ENCODE measurements around the gene FAHD2A. TPM values are rescaled to one million over a fixed set of nuclear protein-coding genes. Genes with fewer than 3 reads are reported as not detected.

Gene FAHD2A
- total and polyA plus RNA-seq, 2 of the 8 experiments (the other 6 are each of a cell fraction or from before 2014, with no cell fraction given), result 24.2 to 26.7 TPM

DNA sequence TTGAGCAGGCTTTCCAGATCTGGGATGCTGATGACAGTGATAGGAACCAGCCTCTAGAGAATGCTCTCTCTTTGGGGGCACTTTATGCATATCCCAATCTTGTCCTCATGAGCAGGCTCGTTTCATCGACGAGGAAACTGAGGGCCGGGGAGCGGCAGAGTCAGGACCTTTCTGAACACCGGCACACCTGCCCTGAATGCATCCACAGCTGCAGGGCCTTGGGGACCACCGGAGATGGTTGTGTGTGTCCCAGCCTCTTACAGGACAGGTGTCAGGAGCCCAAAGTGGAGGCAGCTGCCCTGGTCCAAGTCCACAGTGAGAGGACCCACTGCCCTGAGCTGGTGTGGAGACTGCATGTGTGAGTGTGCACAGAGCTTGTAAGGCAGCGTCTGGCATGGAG lies 47.6 kb upstream of the FAHD2A start:
- Histone ChIP-seq H3K4me3 (ENCODE audit: extremely low read depth in 1 of 4, insufficient read depth in 2 of 4, low read depth in 3 of 4, low read length in 4 of 4) (no peak overlapping the region), H2AFZ (ENCODE audit: low read length) (no peak overlapping the region), H4K8ac (ENCODE audit: extremely low read depth, insufficient read depth, low read length) (no peak overlapping the region), H3K27ac (ENCODE audit: low read depth, low read length) (no peak overlapping the region), H3K18ac (ENCODE audit: extremely low read depth, low read length) (no peak overlapping the region), H2BK20ac (ENCODE audit: low read length) (no peak overlapping the region), H2BK15ac (ENCODE audit: low read length) (no peak overlapping the region), H3K23ac (ENCODE audit: insufficient read length) (no peak overlapping the region), H3K36me3 (ENCODE audit: control insufficient read depth in 2 of 4, insufficient read depth in 4 of 4, low read length in 3 of 4) (no peaks in the 10 kb centered on the region), H3K4ac (replicated peaks; ENCODE audit: insufficient read length, low read depth, low read length) (no peak overlapping the region), H2BK120ac (replicated peaks; ENCODE audit: low read depth, low read length) (no peak overlapping the region), H3K23me2 (ENCODE audit: low read depth, low read length) (no peaks in the 10 kb centered on the region), H4K91ac (replicated peaks; ENCODE audit: insufficient read length, low read length) (no peak overlapping the region), H3K14ac (ENCODE audit: insufficient read length) (no peak overlapping the region), H3K79me2 (ENCODE audit: control insufficient read depth in 1 of 2, insufficient read depth in 2 of 2, low read length in 2 of 2) (no peaks in the 10 kb centered on the region), H3K9ac (replicated peaks in 1 of 4; ENCODE audit: extremely low read depth in 1 of 4, low read depth in 3 of 4, low read length in 3 of 4) (no peak overlapping the region), H3K4me2 (ENCODE audit: insufficient read depth in 1 of 2, low read depth in 2 of 2, low read length in 2 of 2) (no peak overlapping the region), H2AK5ac (ENCODE audit: low read depth, low read length) (no peak overlapping the region), H4K20me1 (replicated peaks in 1 of 2; ENCODE audit: control insufficient read depth in 1 of 2, insufficient read depth in 2 of 2, low read length in 2 of 2) (no peaks in the 10 kb centered on the region), H2BK5ac (ENCODE audit: low read depth, low read length) (no peak overlapping the region), H3K56ac (replicated peaks; ENCODE audit: insufficient read length, low read depth, low read length) (no peak overlapping the region), H4K5ac (ENCODE audit: insufficient read length, low read depth, low read length) (no peak overlapping the region), H3K79me1 (ENCODE audit: low read depth, low read length) (no peaks in the 10 kb centered on the region), H3K4me1 (replicated peaks in 1 of 4; ENCODE audit: control insufficient read depth in 3 of 4, insufficient read depth in 4 of 4, low read length in 3 of 4) (no peaks in the 10 kb centered on the region), H2BK12ac (ENCODE audit: low read depth, low read length) (no peak overlapping the region), H3K27me3 (replicated peaks in 1 of 4; ENCODE audit: control insufficient read depth in 3 of 4, extremely low read depth in 1 of 4, insufficient read depth in 3 of 4, low read length in 3 of 4) (peaks cover 0 to 2% (median 0%) of the 10 kb centered on the region in 4 experiments; a peak in 2 of 7 replicates), H3K9me3 (ENCODE audit: insufficient read depth in 2 of 2, low read depth in 1 of 2, low read length in 1 of 2) (peaks cover 45 to 85% of the 10 kb centered on the region in 2 experiments)
- 94% methylated on average over 8 of the region's 8 CpGs; no CpG with 5 or more reads in 1 of the 2 experiments for WGBS, 2 experiments (ENCODE audit: extremely low coverage in 1 of 2, insufficient coverage in 1 of 2, insufficient read length in 1 of 2, insufficient replicate concordance in 2 of 2, low coverage in 1 of 2, low lambda C conversion rate in 2 of 2, missing lambda C conversion rate in 1 of 2)
- TF ChIP-seq TBP (IDR thresholded peaks at IDR 0.05; ENCODE audit: low read depth, low read length) (no peak), BRCA1 (IDR thresholded peaks at IDR 0.05; ENCODE audit: low read depth, low read length) (no peak), SP4 (IDR thresholded peaks at IDR 0.05; ENCODE audit: low read length) (no peak), ASH2L (IDR thresholded peaks at IDR 0.05; ENCODE audit: low read length) (no peak), CREB1 (IDR thresholded peaks at IDR 0.05) (no peak)
- POLR2A ChIA-PET (ENCODE audit: partially characterized antibody), result no interaction called here
- CTCF ChIA-PET (ENCODE audit: partially characterized antibody), result no interaction called here
- DNase-seq (ENCODE audit: low read depth in 1 of 2, low spot score in 2 of 2), result no peak
- FAIRE-seq, result no peak
